Measurements from ENCODE around the gene SLC25A51.
"Not testable (repeated sequence)": the region's sequence is repeated elsewhere in the genome, so short reads cannot be mapped to it uniquely, and the experiment has no call there.

- not testable (repeated sequence) for TF ChIP-seq CTCF (IDR thresholded peaks at IDR 0.05; ENCODE audit: insufficient read depth, low read length, poor library complexity, severe bottlenecking); EZH2phosphoT487 (conservative IDR thresholded peaks at IDR 0.05; ENCODE audit: low read length)
Observed at GRCh38 chr9:37909836-37910235, 5.9 kb upstream of the SLC25A51 start.

Data from SU-DHL-6 (cell line).